ENCODE measurements around the gene TDRD10.
"Not testable (repeated sequence)": the region's sequence is repeated elsewhere in the genome, so short reads cannot be mapped to it uniquely, and the experiment has no call there.

The TDRD10 gene

DNA sequence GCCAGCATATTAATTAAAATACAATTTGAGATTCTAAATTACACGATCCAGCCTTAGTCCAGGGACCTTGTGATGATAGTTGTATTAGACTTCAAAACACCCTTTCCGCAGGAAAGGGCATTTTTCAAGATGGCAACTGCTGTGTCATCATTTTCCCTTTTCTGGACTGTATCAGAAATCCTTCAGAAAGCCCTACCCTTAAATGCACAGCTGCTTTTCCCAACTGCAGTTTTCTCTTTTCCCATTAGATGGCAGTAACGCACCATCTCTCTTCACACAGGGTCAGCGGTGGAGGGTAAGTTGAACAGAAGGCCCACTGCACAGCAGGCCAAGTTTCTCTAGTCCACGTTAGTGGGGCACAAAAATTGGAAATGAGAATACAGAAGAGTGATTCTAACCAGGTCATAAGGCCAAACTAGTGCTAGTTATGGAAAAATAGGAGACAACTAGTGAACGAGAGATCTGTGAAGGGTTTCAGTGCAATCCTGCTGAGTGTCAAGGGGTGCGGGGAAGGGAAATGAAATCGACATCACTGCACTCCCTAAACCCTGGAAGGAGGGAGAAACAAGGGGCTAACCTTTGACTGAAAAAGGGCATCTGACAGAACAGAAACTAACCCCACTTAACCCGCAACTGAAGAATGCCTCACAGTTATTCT, 22.1 kb upstream of the TDRD10 start:
- DNase-seq (ENCODE audit: low read depth, low spot score): peak; percentile 22

DNA sequence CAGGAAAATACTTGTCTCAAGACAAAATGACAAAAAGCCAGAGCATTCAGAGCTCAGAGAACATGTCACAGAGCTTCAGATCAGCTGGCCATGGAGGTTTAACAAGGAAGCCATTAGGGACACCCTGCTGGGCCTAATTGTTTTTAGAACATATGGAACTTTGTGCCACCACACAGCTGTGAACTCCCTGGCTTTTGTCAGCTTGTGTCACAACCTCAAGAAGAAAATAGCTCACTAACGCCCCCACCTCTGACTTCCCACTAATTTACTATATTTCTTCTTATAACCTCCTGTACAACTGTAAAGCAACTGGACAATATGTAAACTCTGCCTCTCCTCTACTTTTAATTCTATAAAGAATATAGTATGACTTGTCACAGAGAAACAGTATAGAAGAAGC, 21.0 kb upstream of the TDRD10 start:
- no peak for DNase-seq (ENCODE audit: low read depth, low spot score)

- no peak for DNase-seq (ENCODE audit: low read depth, low spot score)
These were observed 17.8 kb upstream of the TDRD10 start for GRCh38 chr1:154483941-154484803.

DNA sequence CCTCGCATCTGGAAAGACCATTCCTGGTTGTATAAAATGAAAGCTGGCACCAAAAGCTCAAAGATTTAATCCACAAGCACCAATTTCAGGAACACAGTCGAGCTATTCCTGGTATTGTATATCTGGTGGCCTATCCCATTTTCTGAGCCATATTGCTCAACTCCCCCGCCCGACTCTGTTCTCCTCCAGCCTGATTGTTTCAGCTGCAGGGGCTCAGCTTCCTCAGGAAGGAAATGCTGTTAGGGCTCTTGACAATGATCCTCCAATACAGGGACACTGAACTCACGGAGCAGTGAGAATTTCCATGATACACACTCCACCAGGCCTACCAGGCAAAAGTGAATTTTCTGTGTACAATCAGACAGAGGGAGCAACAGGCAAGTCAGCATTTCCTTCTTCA, 16.9 kb upstream of the TDRD10 start:
- no peak for DNase-seq (ENCODE audit: low read depth, low spot score)

GRCh38 chr1:154485910-154486496, 16.0 kb upstream of the TDRD10 start:
- no peak for DNase-seq (ENCODE audit: low read depth, low spot score)

GRCh38 chr1:154486756-154487155, 15.3 kb upstream of the TDRD10 start:
- not testable (repeated sequence) for DNase-seq (ENCODE audit: low read depth, low spot score)

DNA sequence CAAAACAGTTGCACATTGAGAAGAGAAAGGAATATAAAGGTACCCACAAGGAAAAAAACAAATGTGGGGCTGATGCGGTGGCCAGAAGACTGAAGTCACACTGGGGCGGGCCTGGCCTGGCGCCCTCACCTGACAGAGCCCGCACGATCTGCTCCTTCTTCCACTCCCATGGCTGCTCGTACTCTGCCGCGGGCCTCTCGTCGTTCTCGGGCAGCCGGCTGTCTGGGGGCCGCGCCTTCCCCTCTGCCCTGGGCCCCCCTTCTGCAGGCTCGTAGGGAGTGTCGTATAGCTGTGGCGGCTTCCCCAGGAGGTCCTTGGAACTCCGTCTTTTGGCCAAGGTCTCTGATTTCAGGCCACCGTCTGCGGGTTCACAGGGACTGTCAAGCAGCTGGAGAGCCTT, 13.1 kb upstream of the TDRD10 start:
- no peak for DNase-seq (ENCODE audit: low read depth, low spot score)

- DNase-seq (ENCODE audit: low read depth, low spot score): no peak
These were observed 12.2 kb upstream of the TDRD10 start for GRCh38 chr1:154489695-154490274.

DNA sequence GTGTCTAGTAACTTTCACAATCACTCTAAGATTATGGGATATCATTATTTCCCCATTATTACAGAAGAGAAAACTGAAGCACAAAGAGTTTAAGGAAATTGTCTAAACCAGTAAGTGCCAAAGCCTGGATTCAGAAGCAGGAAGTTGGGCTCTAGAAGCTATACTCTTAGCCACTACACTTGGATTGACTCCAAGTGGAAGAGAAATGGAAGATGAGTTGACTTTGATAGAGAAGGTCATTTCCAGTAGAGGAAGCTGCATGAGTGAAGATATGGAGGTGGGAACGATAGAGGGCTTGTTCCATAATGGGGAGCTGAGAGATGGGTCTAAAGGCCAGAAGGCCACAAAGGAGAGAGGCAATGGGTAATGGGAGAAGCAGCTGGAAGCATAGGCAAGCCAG, 11.7 kb upstream of the TDRD10 start:
- DNase-seq (ENCODE audit: low read depth, low spot score): no peak

- DNase-seq (ENCODE audit: low read depth, low spot score): no peak
These were observed 9.9 kb upstream of the TDRD10 start for GRCh38 chr1:154492115-154492514.

DNA sequence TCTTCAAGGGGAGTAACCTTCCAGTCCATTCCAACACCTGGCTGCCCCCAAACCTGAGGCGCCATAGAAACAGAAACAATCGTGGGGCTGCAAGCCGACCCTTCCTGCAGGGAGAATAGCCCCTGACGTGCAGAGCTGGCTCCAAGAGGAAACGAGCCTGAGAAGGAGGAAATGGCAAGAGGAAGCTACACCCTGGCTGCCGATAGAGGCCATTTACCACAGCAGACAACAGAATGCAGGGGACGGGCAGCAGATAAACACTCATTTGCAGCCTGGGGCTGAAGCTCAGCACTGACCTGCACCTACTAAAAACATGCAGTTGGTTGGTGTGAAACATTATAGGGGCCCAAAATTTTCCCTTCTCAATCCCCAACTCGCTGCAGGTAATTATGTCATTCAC, 8.7 kb upstream of the TDRD10 start:
- no peak for DNase-seq (ENCODE audit: low read depth, low spot score)

DNA sequence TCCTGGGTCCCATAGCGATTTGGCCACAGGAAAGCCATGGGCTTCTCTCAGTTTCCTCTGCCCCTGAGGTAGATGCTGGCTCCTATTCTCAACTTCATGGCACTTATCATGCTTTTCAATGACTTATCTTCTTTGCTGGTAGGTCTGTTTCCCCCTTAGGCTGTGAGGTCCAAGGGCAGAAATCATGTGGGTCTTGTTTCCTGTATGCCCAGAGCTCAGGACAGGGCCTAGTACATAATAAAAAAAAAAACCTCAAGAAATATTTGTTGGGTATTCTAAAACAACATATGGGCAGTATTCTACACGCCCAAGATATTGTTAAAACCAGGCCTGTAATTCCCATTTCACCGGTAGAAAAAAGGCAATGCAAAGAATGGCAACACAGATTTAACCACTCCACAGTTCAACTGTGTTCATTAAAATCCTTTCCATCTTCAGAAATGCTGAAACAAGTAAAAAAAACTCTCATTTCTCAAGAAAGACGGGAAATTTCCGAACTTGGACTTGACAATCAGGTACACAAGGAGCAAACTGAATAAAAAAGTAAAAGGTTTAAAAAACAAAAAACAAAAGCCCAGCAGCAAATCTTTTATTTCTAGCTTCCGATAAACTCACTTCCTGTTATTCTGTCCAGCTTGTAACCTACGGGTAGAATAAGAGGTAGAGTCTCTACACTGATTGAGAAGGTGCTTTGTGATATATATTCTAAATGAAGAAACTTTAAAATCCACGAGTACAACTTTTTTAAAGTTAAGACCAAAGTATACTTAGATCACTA, 6.3 kb upstream of the TDRD10 start:
- DNase-seq (ENCODE audit: low read depth, low spot score): no peak

DNA sequence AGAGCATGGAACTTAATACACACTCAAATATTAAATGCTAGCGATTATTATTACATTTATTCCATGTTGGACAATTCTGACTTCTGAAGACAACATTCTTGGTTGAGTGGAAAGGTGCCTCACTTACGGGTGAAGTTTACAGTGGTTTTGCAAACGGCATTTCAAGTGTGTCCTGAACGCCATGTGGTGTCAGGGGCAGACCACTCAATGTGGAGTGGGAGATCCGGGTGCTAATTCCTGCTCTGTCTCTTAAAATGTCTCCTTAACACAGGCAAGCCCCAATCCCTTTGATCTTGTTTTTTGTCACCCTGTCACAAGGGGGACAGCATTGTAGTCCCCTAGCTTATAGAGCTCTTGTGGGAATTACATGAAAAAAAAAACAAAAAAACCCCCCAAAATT, 5.6 kb upstream of the TDRD10 start:
- no peak for DNase-seq (ENCODE audit: low read depth, low spot score)

- DNase-seq (ENCODE audit: low read depth, low spot score): no peak
These were observed 4.8 kb upstream of the TDRD10 start for GRCh38 chr1:154497026-154497806.

GRCh38 chr1:154499446-154499845, 2.6 kb upstream of the TDRD10 start:
- DNase-seq (ENCODE audit: low read depth, low spot score): no peak

DNA sequence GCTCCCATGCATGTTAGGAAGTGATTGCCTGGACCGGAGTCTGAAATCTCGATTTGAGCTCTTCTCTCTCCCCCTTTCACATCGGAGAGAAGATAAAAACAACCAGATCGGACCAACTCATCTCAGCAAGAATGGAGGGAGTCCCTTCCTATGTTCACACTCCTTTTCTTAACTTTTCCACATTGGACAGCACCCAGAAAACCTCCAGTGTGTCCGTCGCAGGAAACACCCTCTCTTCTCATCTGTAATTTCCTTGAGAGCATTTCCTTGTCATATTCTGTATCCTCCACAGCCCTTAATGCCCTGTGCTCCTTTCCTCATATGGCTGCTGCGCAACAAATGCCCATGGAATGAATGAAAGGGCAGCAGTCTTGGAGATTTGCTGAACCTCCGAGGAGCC, 1.5 kb upstream of the TDRD10 start:
- DNase-seq (ENCODE audit: low read depth, low spot score): no peak

GRCh38 chr1:154501423-154502065, 475 bp upstream of the TDRD10 start:
- no peak for DNase-seq (ENCODE audit: low read depth, low spot score)

GRCh38 chr1:154502744-154503115, 711 bp downstream of the TDRD10 start:
- DNase-seq (ENCODE audit: low read depth, low spot score): no peak

- no peak for DNase-seq (ENCODE audit: low read depth, low spot score)
These were observed 1.9 kb downstream of the TDRD10 start for GRCh38 chr1:154503898-154504297.

GRCh38 chr1:154512760-154513159, 10.7 kb downstream of the TDRD10 start:
- no peak for DNase-seq (ENCODE audit: low read depth, low spot score)
